SK-N-MC (cell line): ENCODE measurements around the gene OSBPL10.

Experiments used
- EZH2 ChIP-seq: fragments of 200-600 bp; sonication (generic); IDR thresholded peaks from one replicate; pipeline ENCODE4 v1.6.1; 2017; ENCODE audit warnings: antibody characterized with exemption
- FOXP2 ChIP-seq: optimal IDR thresholded peaks from 2 replicates; pipeline ENCODE3; 2011; ENCODE audit warnings: mild to moderate bottlenecking, moderate library complexity; ENCODE audit not compliant: insufficient read depth; ENCODE audit errors: extremely low read length, control extremely low read depth
- POLR2AphosphoS5 ChIP-seq: IDR thresholded peaks from 2 replicates; pipeline ENCODE4 v1.6.1; 2012; ENCODE audit warnings: mild to moderate bottlenecking, low read depth, low read length, borderline replicate concordance

GRCh38 chr3:31763731-31764130 is 217.3 kb downstream of the OSBPL10 start:
- TF ChIP-seq POLR2AphosphoS5, result no peak
- TF ChIP-seq EZH2, result no peak
- no peak for TF ChIP-seq FOXP2
